Measurements from ENCODE around the gene FCF1.

- TF ChIP-seq CTCF (IDR thresholded peaks at IDR 0.05) (no peak), POLR2A (IDR thresholded peaks at IDR 0.05) (no peak), EP300 (IDR thresholded peaks at IDR 0.05) (no peak)
These were observed 26.8 kb upstream of the FCF1 start for GRCh38 chr14:74685921-74686678.
